ENCODE measurements around the gene COPG1. TPM values are rescaled to one million over a fixed set of nuclear protein-coding genes. Genes with fewer than 3 reads are reported as not detected.
A peak's percentile ranks its signal among the peaks of the same experiment; 100 is the strongest.
"Not testable (repeated sequence)": the region's sequence is repeated elsewhere in the genome, so short reads cannot be mapped to it uniquely, and the experiment has no call there.

The COPG1 gene
- total RNA-seq, 1 donor from 2014 or later, result 159 TPM

- Histone ChIP-seq H3K27me3 (ENCODE audit: control insufficient read depth, insufficient read depth, low read length) (no peaks in the 10 kb centered on the region), H3K4me3 (ENCODE audit: low read depth, low read length) (no peak overlapping the region), H3K36me3 (ENCODE audit: control insufficient read depth, insufficient read depth, low read length) (no peaks in the 10 kb centered on the region)
- peak; percentile 82 for DNase-seq (ENCODE audit: low read depth)
- TF ChIP-seq CTCF (IDR thresholded peaks at IDR 0.05; ENCODE audit: insufficient read depth, low read length, poor library complexity, severe bottlenecking), result no peak
These were observed 37.6 kb upstream of the COPG1 start for GRCh38 chr3:129211772-129212171.

GRCh38 chr3:129213238-129213637 is 36.2 kb upstream of the COPG1 start:
- no peak for TF ChIP-seq CTCF (IDR thresholded peaks at IDR 0.05; ENCODE audit: insufficient read depth, low read length, poor library complexity, severe bottlenecking)
- no peak overlapping the region for H3K4me3 ChIP-seq (ENCODE audit: low read depth, low read length)
- H3K27me3 ChIP-seq (ENCODE audit: control insufficient read depth, insufficient read depth, low read length), result no peaks in the 10 kb centered on the region
- H3K36me3 ChIP-seq (ENCODE audit: control insufficient read depth, insufficient read depth, low read length), result no peaks in the 10 kb centered on the region
- DNase-seq (ENCODE audit: low read depth), result no peak

GRCh38 chr3:129218742-129219141 is 30.7 kb upstream of the COPG1 start:
- TF ChIP-seq CTCF (IDR thresholded peaks at IDR 0.05; ENCODE audit: insufficient read depth, low read length, poor library complexity, severe bottlenecking), result no peak
- H3K4me3 ChIP-seq (ENCODE audit: low read depth, low read length), result no peak overlapping the region
- H3K36me3 ChIP-seq (ENCODE audit: control insufficient read depth, insufficient read depth, low read length), result no peaks in the 10 kb centered on the region
- no peak for DNase-seq (ENCODE audit: low read depth)
- no peaks in the 10 kb centered on the region for H3K27me3 ChIP-seq (ENCODE audit: control insufficient read depth, insufficient read depth, low read length)

- DNase-seq (ENCODE audit: low read depth); H3K36me3 ChIP-seq (ENCODE audit: control insufficient read depth, insufficient read depth, low read length); H3K27me3 ChIP-seq (ENCODE audit: control insufficient read depth, insufficient read depth, low read length); H3K4me3 ChIP-seq (ENCODE audit: low read depth, low read length): not testable (repeated sequence)
These were observed 25.0 kb upstream of the COPG1 start for GRCh38 chr3:129224387-129224786.

- no peaks in the 10 kb centered on the region for H3K27me3 ChIP-seq (ENCODE audit: control insufficient read depth, insufficient read depth, low read length)
- DNase-seq (ENCODE audit: low read depth), result no peak
- no peaks in the 10 kb centered on the region for H3K36me3 ChIP-seq (ENCODE audit: control insufficient read depth, insufficient read depth, low read length)
- TF ChIP-seq CTCF (IDR thresholded peaks at IDR 0.05; ENCODE audit: insufficient read depth, low read length, poor library complexity, severe bottlenecking), result no peak
- H3K4me3 ChIP-seq (ENCODE audit: low read depth, low read length), result no peak overlapping the region
These were observed 24.4 kb upstream of the COPG1 start for GRCh38 chr3:129224984-129225393.

GRCh38 chr3:129226374-129226773 is 23.0 kb upstream of the COPG1 start:
- no peaks in the 10 kb centered on the region for H3K27me3 ChIP-seq (ENCODE audit: control insufficient read depth, insufficient read depth, low read length)
- no peaks in the 10 kb centered on the region for H3K36me3 ChIP-seq (ENCODE audit: control insufficient read depth, insufficient read depth, low read length)
- TF ChIP-seq CTCF (IDR thresholded peaks at IDR 0.05; ENCODE audit: insufficient read depth, low read length, poor library complexity, severe bottlenecking), result no peak
- DNase-seq (ENCODE audit: low read depth), result no peak
- no peak overlapping the region for H3K4me3 ChIP-seq (ENCODE audit: low read depth, low read length)
